Esophagus muscularis mucosa (tissue), 4 donors: ENCODE measurements around the gene NOC3L. TPM values are rescaled to one million over a fixed set of nuclear protein-coding genes. Genes with fewer than 3 reads are reported as not detected.
A peak's percentile ranks its signal among the peaks of the same experiment; 100 is the strongest.

Source experiments
- DNase-seq: peaks from one replicate; pipeline ENCODE4 v3.0.0-alpha.2; 2017; ENCODE audit errors: extremely low spot score
- H3K27ac ChIP-seq, 4 donors: fragments of 200-600 bp; sonication (generic); replicated peaks in 1 of 4; 1 replicate in 3 of 4; 2 replicates in 1 of 4; pipeline ENCODE4 v1.5.1; 2016 to 2019; ENCODE audit warnings: mild to moderate bottlenecking in 1 of 4
- H3K27me3 ChIP-seq, 4 donors: fragments of 200-600 bp; sonication (generic); one replicate each; pipeline versions ENCODE4 v1.5.1 to v1.6.0; 2016 to 2019
- H3K36me3 ChIP-seq, 4 donors: fragments of 200-600 bp; sonication (generic); one replicate each; pipeline ENCODE4 v1.5.1; 2016 to 2019
- H3K4me1 ChIP-seq, 4 donors: fragments of 200-600 bp; sonication (generic); one replicate each; pipeline ENCODE4 v1.5.1; 2016 to 2019
- H3K4me3 ChIP-seq, 4 donors: fragments of 200-600 bp; sonication (generic); 1 replicate in 2 of 4; 2 replicates in 2 of 4; pipeline ENCODE4 v1.5.1; 2016 to 2019; ENCODE audit warnings: mild to moderate bottlenecking in 4 of 4, moderate library complexity in 1 of 4
- H3K9me3 ChIP-seq, 4 donors: fragments of 200-600 bp; sonication (generic); 1 replicate in 3 of 4; 2 replicates in 1 of 4; pipeline ENCODE4 v1.5.1; 2016 to 2019
- EP300 ChIP-seq: sonication (generic); formaldehyde crosslinking; IDR thresholded peaks from one replicate; pipeline ENCODE4 v1.6.1; 2017; ENCODE audit warnings: antibody characterized with exemption
- POLR2A ChIP-seq: fragments of 450-650 bp; IDR thresholded peaks from one replicate; pipeline ENCODE4 v1.6.1; 2017; ENCODE audit warnings: antibody characterized with exemption, moderate library complexity, mild to moderate bottlenecking, low read depth
- POLR2AphosphoS5 ChIP-seq, 2 donors: sonication (generic); formaldehyde crosslinking; IDR thresholded peaks; one replicate each; pipeline ENCODE4 v1.6.1; 2017; ENCODE audit warnings: antibody characterized with exemption in 2 of 2
- WGBS: methylation state at CpG from one replicate; pipeline ENCODE4 v1.1.5; 2018; 5-methylcytosine and 5-hydroxymethylcytosine counted together
- intact Hi-C: fragments of 100-400 bp; cut with DNase I; formaldehyde crosslinking; loops from one replicate; pipeline ENCODE4 v1.15.1; 2023
- total RNA-seq, 4 donors: library from RNA; depleted of rRNA; stranded (reverse); fragments of >200 nt; gene quantifications; one replicate each; pipeline versions ENCODE4 v1.1.0 to v1.2.1, GENCODE V29; 2016
- TF ChIP-seq, protein P1 (sequence below), 3 experiments: fragments of 200-600 bp in 2 of 3; fragments of 450-650 bp in 1 of 3; sonication (generic) in 2 of 3; IDR thresholded peaks; one replicate each; pipeline ENCODE4 v1.5.1; 2017 to 2019; ENCODE audit warnings: antibody characterized with exemption in 3 of 3, mild to moderate bottlenecking in 2 of 3, moderate library complexity in 1 of 3

The NOC3L gene
- total RNA-seq, 4 donors from 2014 or later, result 18.1 to 23.3 (median 20.7) TPM

DNA sequence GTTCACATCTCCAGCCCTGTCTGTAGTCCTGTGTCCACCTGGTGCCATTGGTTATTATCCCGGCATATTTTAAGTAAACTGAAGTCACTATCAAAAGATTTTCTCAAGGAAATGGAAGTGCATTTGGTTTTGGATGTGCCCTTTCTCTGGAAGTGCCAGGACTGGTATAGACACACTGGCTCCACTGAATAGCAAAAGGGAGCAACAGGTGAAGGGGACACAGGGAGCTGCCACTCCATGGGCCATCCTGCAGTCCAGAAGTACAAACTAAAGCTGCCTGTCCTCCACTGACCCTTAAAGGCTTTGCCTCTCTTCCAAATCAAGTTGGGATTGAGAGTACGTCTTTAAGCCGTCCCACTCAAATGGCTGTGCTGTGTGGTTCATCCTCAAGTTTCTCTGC is 62.7 kb downstream of the NOC3L start:
- intact Hi-C loops, result no loop called here
- peaks cover 5 to 30% (median 15%) of the 10 kb centered on the region in 4 donors for H3K36me3 ChIP-seq
- WGBS, result 94% methylated on average over 3 of the region's 3 CpGs
- no peaks in the 10 kb centered on the region for H3K27me3 ChIP-seq
- no peaks in the 10 kb centered on the region for H3K4me1 ChIP-seq
- no peak for DNase-seq
- TF ChIP-seq EP300, result no peak
- no peak for TF ChIP-seq POLR2A
- TF ChIP-seq, protein P1, sequence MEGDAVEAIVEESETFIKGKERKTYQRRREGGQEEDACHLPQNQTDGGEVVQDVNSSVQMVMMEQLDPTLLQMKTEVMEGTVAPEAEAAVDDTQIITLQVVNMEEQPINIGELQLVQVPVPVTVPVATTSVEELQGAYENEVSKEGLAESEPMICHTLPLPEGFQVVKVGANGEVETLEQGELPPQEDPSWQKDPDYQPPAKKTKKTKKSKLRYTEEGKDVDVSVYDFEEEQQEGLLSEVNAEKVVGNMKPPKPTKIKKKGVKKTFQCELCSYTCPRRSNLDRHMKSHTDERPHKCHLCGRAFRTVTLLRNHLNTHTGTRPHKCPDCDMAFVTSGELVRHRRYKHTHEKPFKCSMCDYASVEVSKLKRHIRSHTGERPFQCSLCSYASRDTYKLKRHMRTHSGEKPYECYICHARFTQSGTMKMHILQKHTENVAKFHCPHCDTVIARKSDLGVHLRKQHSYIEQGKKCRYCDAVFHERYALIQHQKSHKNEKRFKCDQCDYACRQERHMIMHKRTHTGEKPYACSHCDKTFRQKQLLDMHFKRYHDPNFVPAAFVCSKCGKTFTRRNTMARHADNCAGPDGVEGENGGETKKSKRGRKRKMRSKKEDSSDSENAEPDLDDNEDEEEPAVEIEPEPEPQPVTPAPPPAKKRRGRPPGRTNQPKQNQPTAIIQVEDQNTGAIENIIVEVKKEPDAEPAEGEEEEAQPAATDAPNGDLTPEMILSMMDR (IDR thresholded peaks at IDR 0.05), result no peak
- no peak for TF ChIP-seq POLR2AphosphoS5 (IDR thresholded peaks at IDR 0.05)
- H3K9me3 ChIP-seq, result no peaks in the 10 kb centered on the region
- H3K27ac ChIP-seq, result no peak overlapping the region
- no peak overlapping the region for H3K4me3 ChIP-seq

DNA sequence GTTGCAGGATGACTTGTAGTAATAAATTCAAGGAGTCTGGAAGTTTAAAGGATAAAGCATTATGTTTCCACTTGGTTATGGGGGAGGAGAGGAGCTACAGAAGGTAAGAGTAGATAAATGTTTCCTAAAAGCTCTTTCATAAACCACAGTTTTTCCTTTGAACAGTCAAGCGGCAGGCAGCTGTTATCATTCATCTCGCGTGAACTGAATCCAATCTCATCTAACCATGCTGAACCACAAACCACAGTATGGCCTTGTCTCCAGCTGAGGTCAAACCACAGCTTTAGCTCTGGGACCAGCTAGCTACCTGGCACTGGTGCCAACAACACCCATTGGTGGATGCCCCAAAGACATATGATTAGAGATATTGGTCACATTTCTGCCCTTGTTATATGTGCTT is 63.3 kb downstream of the NOC3L start:
- H3K4me1 ChIP-seq, result no peaks in the 10 kb centered on the region
- no peak overlapping the region for H3K4me3 ChIP-seq
- intact Hi-C loops, result no loop called here
- no peak for DNase-seq
- no peaks in the 10 kb centered on the region for H3K9me3 ChIP-seq
- whole genome bisulfite sequencing, result 63% methylated on average over 3 of the region's 3 CpGs
- TF ChIP-seq EP300 (no peak), POLR2A (no peak), POLR2AphosphoS5 (IDR thresholded peaks at IDR 0.05) (no peak)
- TF ChIP-seq, protein P1 (IDR thresholded peaks at IDR 0.05), result no peak
- H3K27me3 ChIP-seq, result no peaks in the 10 kb centered on the region
- H3K36me3 ChIP-seq, result peaks cover 0 to 29% (median 15%) of the 10 kb centered on the region in 4 donors
- H3K27ac ChIP-seq, result no peak overlapping the region

DNA sequence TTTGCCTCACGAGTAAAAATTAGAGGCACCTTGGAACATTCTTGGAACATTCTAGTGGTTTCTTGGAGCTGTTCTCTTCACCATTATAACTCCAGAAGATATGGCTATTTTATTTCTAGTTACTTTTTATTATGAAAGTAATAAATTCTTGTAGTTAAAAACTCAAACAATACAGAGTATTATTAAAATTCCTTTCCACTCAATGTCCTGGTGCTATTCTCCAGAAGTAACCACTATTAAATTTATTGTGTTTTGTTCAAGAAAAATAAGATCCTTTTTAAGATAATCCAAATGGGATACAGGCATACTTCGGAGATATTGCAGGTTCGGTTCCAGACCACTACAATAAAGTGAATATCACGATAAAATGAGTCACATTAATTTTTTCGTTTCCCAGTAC is 68.6 kb downstream of the NOC3L start:
- Histone ChIP-seq H3K4me3 (no peak overlapping the region), H3K36me3 (peaks cover 0 to 11% (median 7%) of the 10 kb centered on the region in 4 donors), H3K27me3 (no peaks in the 10 kb centered on the region), H3K27ac (no peak overlapping the region), H3K9me3 (no peaks in the 10 kb centered on the region), H3K4me1 (peaks cover 5 to 20% (median 18%) of the 10 kb centered on the region in 4 donors)
- no peak for DNase-seq
- 84% methylated on average over 5 of the region's 5 CpGs for WGBS
- intact Hi-C loops, result no loop called here
- TF ChIP-seq POLR2AphosphoS5 (IDR thresholded peaks at IDR 0.05) (no peak), EP300 (no peak), POLR2A (no peak)
- TF ChIP-seq, protein P1 (IDR thresholded peaks at IDR 0.05), result no peak

DNA sequence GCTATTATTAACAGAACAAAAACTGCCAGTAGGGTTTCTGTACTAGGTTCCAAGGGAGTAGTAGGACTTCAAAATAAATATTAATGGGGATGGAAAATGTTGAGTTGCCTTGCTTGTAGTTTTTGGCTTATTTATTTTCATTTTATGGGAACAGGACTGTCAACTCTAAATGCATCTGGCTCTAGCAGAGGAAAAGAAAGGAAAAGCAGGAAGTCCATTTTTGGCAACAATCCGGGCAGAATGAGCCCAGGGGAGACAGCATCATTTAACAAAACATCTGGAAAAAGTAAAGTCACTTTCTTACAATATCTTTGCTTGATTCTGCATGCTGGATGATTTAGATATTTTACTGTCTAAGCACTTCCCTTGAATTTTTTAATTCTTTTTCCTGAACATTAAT is 69.4 kb downstream of the NOC3L start:
- Histone ChIP-seq H3K36me3 (peaks cover 0 to 8% (median 1%) of the 10 kb centered on the region in 4 donors), H3K9me3 (no peaks in the 10 kb centered on the region), H3K4me1 (peaks cover 5 to 20% (median 18%) of the 10 kb centered on the region in 4 donors), H3K27me3 (no peaks in the 10 kb centered on the region), H3K4me3 (no peak overlapping the region), H3K27ac (peak overlapping the region in 2 of 4 donors; percentile 15 to 24)
- no peak for DNase-seq
- intact Hi-C loops, result no loop called here
- 3% methylated on average over 1 of the region's 1 CpG for WGBS
- no peak for TF ChIP-seq POLR2A
- TF ChIP-seq POLR2AphosphoS5 (IDR thresholded peaks at IDR 0.05), result no peak
- no peak for TF ChIP-seq EP300
- TF ChIP-seq, protein P1 (IDR thresholded peaks at IDR 0.05), result no peak
